IMR-90 (cell line): ENCODE results near the gene SHROOM3. TPM values are rescaled to one million over a fixed set of nuclear protein-coding genes. Genes with fewer than 3 reads are reported as not detected.
A peak's percentile ranks its signal among the peaks of the same experiment; 100 is the strongest.

Experiments
- ATAC-seq: fragments of 200-7000 bp; cut with Tn5 transposase; 2 replicates; pipeline ENCODE4 v1.9.1; 2020; ENCODE audit warnings: low read depth, mild to moderate bottlenecking, moderate library complexity
- BruUV-seq: library from RNA; stranded (reverse); fragments of 400-500 nt; replicated peaks from 2 replicates; lab custom pipeline; 2021; lab: Mats Ljungman, UMichigan
- CTCF ChIA-PET: fragments of 300-600 bp; formaldehyde crosslinking; extraction: SDS; loops from one replicate; lab custom pipeline; 2021; ENCODE audit warnings: antibody characterized with exemption; lab: Yijun Ruan, JAX
- POLR2A ChIA-PET: fragments of 300-600 bp; sonication (Branson Sonifier 250); formaldehyde crosslinking; loops from one replicate; lab custom pipeline; 2022; ENCODE audit warnings: antibody characterized with exemption; ENCODE audit not compliant: unreplicated experiment; lab: Charles Lee
- DNase-seq: peaks from one replicate; pipeline ENCODE4 v3.0.0; 2013
- H2AFZ ChIP-seq: replicated peaks from 2 replicates; pipeline ENCODE3; 2013; ENCODE audit warnings: low read length, mild to moderate bottlenecking; ENCODE audit not compliant: poor library complexity
- H2AK5ac ChIP-seq: 2 replicates; pipeline ENCODE4 v1.6.1; 2013; ENCODE audit warnings: low read depth, low read length, inconsistent platforms
- H2AK9ac ChIP-seq: replicated peaks from 2 replicates; pipeline ENCODE3; 2013; ENCODE audit warnings: mild to moderate bottlenecking, low read depth, low read length, moderate library complexity; ENCODE audit not compliant: poor library complexity
- H2BK120ac ChIP-seq: 2 replicates; pipeline ENCODE4 v1.6.1; 2013; ENCODE audit warnings: low read depth, low read length, inconsistent platforms
- H2BK15ac ChIP-seq: 3 replicates; pipeline ENCODE4 v1.6.1; 2013; ENCODE audit warnings: low read depth, low read length, inconsistent platforms
- H2BK20ac ChIP-seq: 2 replicates; pipeline ENCODE4 v1.6.1; 2013; ENCODE audit warnings: low read depth, mild to moderate bottlenecking, inconsistent platforms, low read length, moderate library complexity
- H2BK5ac ChIP-seq: 2 replicates; pipeline ENCODE4 v1.6.1; 2013; ENCODE audit warnings: mild to moderate bottlenecking, low read depth, low read length, inconsistent platforms; ENCODE audit not compliant: poor library complexity, severe bottlenecking
- H3K14ac ChIP-seq: replicated peaks from 2 replicates; pipeline ENCODE4 v1.6.1; 2013; ENCODE audit warnings: low read depth, low read length, inconsistent platforms
- H3K18ac ChIP-seq: 2 replicates; pipeline ENCODE4 v1.6.1; 2013; ENCODE audit warnings: low read depth, low read length, control low read depth
- H3K23ac ChIP-seq: 2 replicates; pipeline ENCODE4 v1.6.1; 2013; ENCODE audit warnings: low read depth, low read length, inconsistent platforms
- H3K27ac ChIP-seq: 2 replicates; pipeline ENCODE4 v1.5.1; 2013; ENCODE audit warnings: mild to moderate bottlenecking, control low read depth, low read length; ENCODE audit not compliant: insufficient read depth
- H3K27me3 ChIP-seq: 2 replicates; pipeline ENCODE4 v1.6.1; 2013; ENCODE audit warnings: low read length; ENCODE audit not compliant: control insufficient read depth, insufficient read depth
- H3K36me3 ChIP-seq: 2 replicates; pipeline ENCODE4 v1.6.1; 2013; ENCODE audit warnings: low read length, mixed read lengths; ENCODE audit not compliant: control insufficient read depth, insufficient read depth
- H3K4ac ChIP-seq: 2 replicates; pipeline ENCODE4 v1.6.1; 2013; ENCODE audit warnings: low read depth, low read length, inconsistent platforms
- H3K4me1 ChIP-seq: 2 replicates; pipeline ENCODE4 v1.6.1; 2013; ENCODE audit warnings: low read length, mixed read lengths; ENCODE audit not compliant: control insufficient read depth, insufficient read depth
- H3K4me2 ChIP-seq: 2 replicates; pipeline ENCODE4 v1.6.1; 2013; ENCODE audit warnings: low read depth, mild to moderate bottlenecking, control low read depth, low read length, moderate library complexity
- H3K4me3 ChIP-seq: 2 replicates; pipeline ENCODE4 v1.5.1; 2013; ENCODE audit warnings: low read depth, mild to moderate bottlenecking, control low read depth, low read length, moderate library complexity; ENCODE audit not compliant: insufficient read depth
- H3K56ac ChIP-seq: 2 replicates; pipeline ENCODE4 v1.6.1; 2013; ENCODE audit warnings: low read length, inconsistent platforms; ENCODE audit not compliant: insufficient read depth; ENCODE audit errors: extremely low read depth
- H3K79me1 ChIP-seq, 2 experiments: 2 replicates each; pipeline ENCODE4 v1.6.1; 2013; ENCODE audit warnings: low read length in 2 of 2, inconsistent platforms in 1 of 2, low read depth in 1 of 2
- H3K9ac ChIP-seq: 2 replicates; pipeline ENCODE4 v1.6.1; 2013; ENCODE audit warnings: low read depth, low read length, control low read depth
- H3K9me1 ChIP-seq: 2 replicates; pipeline ENCODE4 v1.6.1; 2013; ENCODE audit warnings: low read length, inconsistent platforms; ENCODE audit not compliant: insufficient read depth
- H3K9me3 ChIP-seq: 2 replicates; pipeline ENCODE4 v1.6.1; 2013; ENCODE audit warnings: low read length; ENCODE audit not compliant: control insufficient read depth, insufficient read depth
- H4K20me1 ChIP-seq: 2 replicates; pipeline ENCODE4 v1.6.1; 2013; ENCODE audit warnings: low read length, inconsistent platforms; ENCODE audit not compliant: insufficient read depth
- H4K5ac ChIP-seq: 2 replicates; pipeline ENCODE4 v1.6.1; 2013; ENCODE audit warnings: mild to moderate bottlenecking, low read depth, low read length, control low read depth
- H4K8ac ChIP-seq, 2 experiments: 2 replicates each; pipeline ENCODE4 v1.6.1; 2013; ENCODE audit warnings: low read depth in 2 of 2, low read length in 2 of 2, control low read depth in 1 of 2, inconsistent platforms in 1 of 2
- H4K91ac ChIP-seq: 2 replicates; pipeline ENCODE4 v1.6.1; 2013; ENCODE audit warnings: low read depth, low read length, inconsistent platforms; ENCODE audit not compliant: insufficient read depth
- BHLHE40 ChIP-seq: fragments of 150-350 bp; IDR thresholded peaks from 2 replicates; pipeline ENCODE4 v1.6.1; 2016; ENCODE audit warnings: mild to moderate bottlenecking, low read depth, low read length
- MAFK ChIP-seq: IDR thresholded peaks from 2 replicates; pipeline ENCODE4 v1.6.1; 2012; ENCODE audit warnings: low read depth, low read length, improper control_type of control experiment
- NFE2L2 ChIP-seq: fragments of 150-350 bp; IDR thresholded peaks from 2 replicates; pipeline ENCODE4 v1.6.1; 2016; ENCODE audit warnings: low read depth, mild to moderate bottlenecking, low read length
- WGBS, 2 experiments: methylation state at CpG; one replicate each; pipeline versions ENCODE4 v1.1.5 to v1.1.7; 2013; ENCODE audit warnings: missing lambda C conversion rate in 2 of 2; ENCODE audit not compliant: insufficient read length in 1 of 2; ENCODE audit errors: extremely low coverage in 2 of 2; 5-methylcytosine and 5-hydroxymethylcytosine counted together
- dilution Hi-C: fragments of 300-500 bp; cut with HindIII; formaldehyde crosslinking; loops from one replicate; pipeline ENCODE4 v1.14.3; 2018; ENCODE audit warnings: low sequenced_read_pairs; ENCODE audit not compliant: unreplicated experiment
- in situ Hi-C: fragments of 300-500 bp; cut with MboI; formaldehyde crosslinking; loops from 3 replicates; pipeline ENCODE4 v1.14.3; 2019; ENCODE audit warnings: low sequenced_read_pairs, inconsistent platforms, mixed read lengths
- intact Hi-C: fragments of 100-400 bp; cut with micrococcal nuclease; formaldehyde crosslinking; loops from 2 replicates; pipeline ENCODE4 v1.10.0; 2022
- polyA plus RNA-seq, 3 experiments: library from polyadenylated mRNA; depleted of rRNA; stranded (reverse); fragments of >200 nt; gene quantifications; 2 replicates each; pipeline ENCODE4 v1.2.3, GENCODE V29; 2012; ENCODE audit warnings: low replicate concordance in 1 of 3
- total RNA-seq: library from RNA; depleted of rRNA; stranded (reverse); fragments of >200 nt; gene quantifications from 2 replicates; pipeline ENCODE4 v1.2.3, GENCODE V29; 2012

The SHROOM3 gene
- total and polyA plus RNA-seq, 2 of the 4 experiments (the other 2 are of a cell fraction): 10.8 to 19.5 TPM

DNA sequence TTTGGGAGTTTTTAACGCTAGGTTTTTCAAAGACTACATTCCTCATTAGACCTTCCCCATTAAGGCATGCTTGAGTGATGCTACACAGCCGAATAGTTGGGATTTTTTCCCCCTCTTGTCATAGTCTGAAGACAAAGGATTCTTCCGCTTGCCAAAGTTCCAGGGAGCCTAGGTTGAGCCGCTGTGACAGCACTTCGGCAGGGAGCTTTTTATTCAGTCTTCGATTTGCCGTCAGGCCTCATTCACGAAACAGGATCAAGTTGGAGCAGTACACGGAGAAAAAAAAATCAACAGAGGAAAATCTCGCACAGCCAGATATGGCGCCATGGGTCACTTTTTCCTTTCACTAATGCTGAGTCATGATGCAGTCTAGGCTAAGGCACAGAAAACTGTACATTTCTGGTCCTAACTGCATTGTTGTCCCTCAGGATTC is 24.3 kb downstream of the SHROOM3 start:
- Histone ChIP-seq H3K4me3 (no peak overlapping the region), H4K20me1 (no peaks in the 10 kb centered on the region), H4K5ac (peak overlapping the region; percentile 1; the same call in 1 of the 2 replicates), H2AFZ (peak overlapping the region; percentile 68), H2AK9ac (no peak overlapping the region), H3K4me2 (no peak overlapping the region), H3K9me3 (peaks cover 8% of the 10 kb centered on the region), H2AK5ac (no peak overlapping the region), H3K9ac (no peak overlapping the region), H4K8ac (peak overlapping the region in 1 of 2 experiments; percentile 64; a peak in 2 of 4 replicates), H2BK20ac (peak overlapping the region; percentile 80; the same call in 1 of the 2 replicates), H3K79me1 (no peaks in the 10 kb centered on the region), H4K91ac (peak overlapping the region; percentile 60; the same call in 1 of the 2 replicates), H3K14ac (peak overlapping the region; percentile 52; the same call in 1 of the 2 replicates), H3K27ac (no peak overlapping the region; the same call in 1 of the 2 replicates), H3K27me3 (no peaks in the 10 kb centered on the region), H3K4me1 (0 out of 2 replicates have a peak, but pooled peaks cover 3% of the 10 kb centered on the region), H3K18ac (no peak overlapping the region; the same call in 1 of the 2 replicates), H3K9me1 (peaks cover 2% of the 10 kb centered on the region; the same call in 1 of the 2 replicates), H2BK5ac (peak overlapping the region; percentile 69), H2BK120ac (peak overlapping the region; percentile 73), H3K56ac (peak overlapping the region; percentile 28; the same call in 1 of the 2 replicates), H2BK15ac (peak overlapping the region; percentile 55; the same call in 1 of the 3 replicates), H3K23ac (peak overlapping the region; percentile 65; the same call in 1 of the 2 replicates), H3K4ac (peak overlapping the region; percentile 22), H3K36me3 (no peaks in the 10 kb centered on the region)
- CTCF ChIA-PET: no interaction called here
- intact Hi-C loops: no loop called here
- no TSS peak for BruUV-seq
- WGBS, 2 experiments: 69% methylated on average over 8 of the region's 11 CpGs; no CpG with 5 or more reads in 1 of the 2 experiments
- dilution Hi-C loops: no loop called here
- ATAC-seq (peak; percentile 88), DNase-seq (peak; percentile 22)
- TF ChIP-seq MAFK (peak; percentile 59; the same call in 1 of the 2 replicates), NFE2L2 (peak; percentile 89), BHLHE40 (no peak)
- in situ Hi-C loops: no loop called here
- POLR2A ChIA-PET: no interaction called here
